ENCODE measurements around the gene MTG2. TPM values are rescaled to one million over a fixed set of nuclear protein-coding genes. Genes with fewer than 3 reads are reported as not detected.
A peak's percentile ranks its signal among the peaks of the same experiment; 100 is the strongest.

Gene MTG2
- total and polyA plus RNA-seq, 2 of the 4 experiments (the other 2 are of a cell fraction), result 11.5 to 25.2 TPM

DNA sequence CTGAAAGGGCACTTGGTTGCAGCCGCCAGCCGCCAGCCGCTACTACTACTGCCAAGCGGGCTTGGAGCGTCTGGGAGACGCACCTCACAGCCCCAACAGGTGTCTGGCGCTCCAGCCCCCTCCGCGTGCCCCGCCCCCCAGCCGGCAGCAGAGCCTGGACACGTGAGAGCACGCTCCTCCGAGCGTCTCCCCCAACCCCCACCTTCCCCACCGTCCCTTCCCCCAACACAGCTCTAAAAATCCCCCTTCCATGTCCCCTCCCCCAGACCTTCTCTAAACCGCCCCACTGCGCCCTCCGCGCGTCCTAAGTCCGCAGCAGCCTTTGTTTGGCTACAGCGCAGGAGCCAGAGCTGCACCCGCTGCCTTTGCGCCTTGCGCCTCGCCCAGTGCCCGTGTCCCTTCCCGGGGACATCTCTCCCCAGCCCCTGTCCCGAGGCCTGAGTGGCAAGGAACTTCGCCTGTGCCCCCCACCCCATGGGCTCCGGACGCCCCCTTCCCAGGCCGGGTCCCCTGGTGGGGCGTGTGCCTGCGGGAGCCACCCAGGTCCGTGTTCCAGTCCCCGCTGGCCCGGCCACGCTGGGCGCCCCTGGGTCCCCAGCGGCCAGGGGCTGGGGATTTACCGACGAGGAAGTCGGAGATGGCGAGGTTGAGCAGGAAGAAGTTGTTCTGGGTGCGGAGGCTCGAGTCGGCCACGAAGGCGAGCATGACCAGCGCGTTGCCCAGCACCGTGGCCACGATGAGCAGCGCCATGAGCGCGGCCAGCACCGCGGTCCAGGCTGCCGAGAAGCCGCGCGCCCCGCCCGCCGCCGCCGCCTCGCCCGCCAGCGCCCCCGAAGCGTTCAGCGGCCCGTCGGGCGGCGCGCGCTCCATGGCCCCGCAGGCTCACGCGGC, 36.5 kb downstream of the MTG2 start:
- in situ Hi-C loops (cut with MboI; ENCODE audit: low sequenced_read_pairs), result no loop called here
- CTCF ChIA-PET, result no interaction called here
- Histone ChIP-seq H3K36me3 (ENCODE audit: control insufficient read depth, insufficient read depth, low read length) (no peaks in the 10 kb centered on the region), H2AFZ (replicated peaks; ENCODE audit: low read length, poor library complexity) (no peak overlapping the region), H3K4me1 (ENCODE audit: control insufficient read depth, insufficient read depth, low read length) (no peaks in the 10 kb centered on the region), H3K4ac (ENCODE audit: low read depth, low read length) (no peak overlapping the region), H2BK20ac (ENCODE audit: low read depth, low read length) (no peak overlapping the region), H3K27me3 (ENCODE audit: control insufficient read depth, insufficient read depth, low read length) (peaks cover 80% of the 10 kb centered on the region), H4K8ac (ENCODE audit: low read depth in 2 of 2, low read length in 2 of 2) (no peak overlapping the region), H3K18ac (ENCODE audit: low read depth, low read length) (no peak overlapping the region), H3K4me2 (ENCODE audit: low read depth, low read length) (peak overlapping the region; percentile 46; the same call in 1 of the 2 replicates), H3K56ac (ENCODE audit: extremely low read depth, insufficient read depth, low read length) (no peak overlapping the region), H2BK120ac (ENCODE audit: low read depth, low read length) (no peak overlapping the region), H3K4me3 (ENCODE audit: insufficient read depth, low read depth, low read length) (no peak overlapping the region; the same call in 1 of the 2 replicates), H4K20me1 (ENCODE audit: insufficient read depth, low read length) (peaks cover 12% of the 10 kb centered on the region), H4K5ac (ENCODE audit: low read depth, low read length) (no peak overlapping the region), H3K27ac (ENCODE audit: insufficient read depth, low read length) (no peak overlapping the region), H3K79me1 (ENCODE audit: low read depth in 1 of 2, low read length in 2 of 2) (no peaks in the 10 kb centered on the region), H2BK15ac (ENCODE audit: low read depth, low read length) (no peak overlapping the region), H2BK5ac (ENCODE audit: low read depth, low read length, poor library complexity, severe bottlenecking) (no peak overlapping the region), H3K14ac (replicated peaks; ENCODE audit: low read depth, low read length) (no peak overlapping the region), H4K91ac (ENCODE audit: insufficient read depth, low read depth, low read length) (no peak overlapping the region), H2AK9ac (replicated peaks; ENCODE audit: low read depth, low read length, poor library complexity) (no peak overlapping the region), H3K9me1 (ENCODE audit: insufficient read depth, low read length) (no peaks in the 10 kb centered on the region), H3K9me3 (ENCODE audit: control insufficient read depth, insufficient read depth, low read length) (no peaks in the 10 kb centered on the region), H3K9ac (ENCODE audit: low read depth, low read length) (no peak overlapping the region), H3K23ac (ENCODE audit: low read depth, low read length) (no peak overlapping the region), H2AK5ac (ENCODE audit: low read depth, low read length) (no peak overlapping the region)
- intact Hi-C loops (cut with micrococcal nuclease), result no loop called here
- peak; percentile 70 for ATAC-seq (ENCODE audit: low read depth)
- no peak for DNase-seq
- dilution Hi-C loops (cut with HindIII; ENCODE audit: low sequenced_read_pairs, unreplicated experiment), result no loop called here
- BruUV-seq (replicated peaks), result no TSS peak
- TF ChIP-seq CEBPB (IDR thresholded peaks at IDR 0.05; ENCODE audit: low read depth, low read length) (no peak), FOS (IDR thresholded peaks at IDR 0.05; ENCODE audit: low read depth, low read length) (no peak)
- WGBS, 2 experiments (ENCODE audit: extremely low coverage in 2 of 2, insufficient read length in 1 of 2), result 2% methylated on average over 27 of the region's 84 CpGs; no CpG with 5 or more reads in 1 of the 2 experiments
- POLR2A ChIA-PET (ENCODE audit: unreplicated experiment), result no interaction called here

Measured in IMR-90 (cell line).